ENCODE measurements around the gene GSTM3. TPM values are rescaled to one million over a fixed set of nuclear protein-coding genes. Genes with fewer than 3 reads are reported as not detected.

Gene GSTM3
- total and polyA plus RNA-seq, 2 of the 13 experiments (the other 11 are each of a cell fraction or from before 2014, with no cell fraction given) = 127 to 142 TPM

DNA sequence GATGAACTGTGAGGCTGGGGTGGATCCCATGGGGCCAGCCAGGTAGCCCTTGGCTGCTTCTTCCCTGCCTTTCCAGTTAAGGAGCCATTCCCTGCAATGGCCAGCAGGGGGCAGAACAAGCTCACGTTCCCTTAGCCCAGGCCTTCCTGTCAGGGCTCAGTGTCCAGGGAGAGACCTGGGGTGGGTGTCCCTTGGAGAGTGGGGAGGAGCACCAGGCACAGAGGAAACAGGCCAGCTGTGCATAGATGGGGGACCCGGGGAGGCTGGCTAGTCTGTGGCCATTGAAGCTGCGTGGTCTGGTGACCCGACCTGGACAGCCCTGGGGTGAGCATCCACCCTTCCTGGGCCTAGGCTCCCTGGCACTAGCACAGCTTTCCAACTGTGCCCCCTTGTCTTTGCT lies 36.1 kb upstream of the GSTM3 start (continued):
- TF ChIP-seq, protein P1, sequence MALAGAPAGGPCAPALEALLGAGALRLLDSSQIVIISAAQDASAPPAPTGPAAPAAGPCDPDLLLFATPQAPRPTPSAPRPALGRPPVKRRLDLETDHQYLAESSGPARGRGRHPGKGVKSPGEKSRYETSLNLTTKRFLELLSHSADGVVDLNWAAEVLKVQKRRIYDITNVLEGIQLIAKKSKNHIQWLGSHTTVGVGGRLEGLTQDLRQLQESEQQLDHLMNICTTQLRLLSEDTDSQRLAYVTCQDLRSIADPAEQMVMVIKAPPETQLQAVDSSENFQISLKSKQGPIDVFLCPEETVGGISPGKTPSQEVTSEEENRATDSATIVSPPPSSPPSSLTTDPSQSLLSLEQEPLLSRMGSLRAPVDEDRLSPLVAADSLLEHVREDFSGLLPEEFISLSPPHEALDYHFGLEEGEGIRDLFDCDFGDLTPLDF (CRISPR knock-in tag; IDR thresholded peaks at IDR 0.05) = no peak
- TF ChIP-seq IRF2 (CRISPR knock-in tag; IDR thresholded peaks at IDR 0.05) (peak; percentile 15; the same call in 1 of the 2 replicates), ZNF891 (CRISPR knock-in tag; IDR thresholded peaks at IDR 0.05) (0 out of 2 replicates have a peak, but pooled peaks have one; percentile 13), MED1 (CRISPR knock-in tag; IDR thresholded peaks at IDR 0.05) (peak; percentile 35; the same call in 1 of the 2 replicates), ZNF124 (CRISPR knock-in tag; IDR thresholded peaks at IDR 0.05) (peak; percentile 77; the same call in 1 of the 2 replicates), KLF11 (CRISPR knock-in tag; IDR thresholded peaks at IDR 0.05) (peak; percentile 42; the same call in 1 of the 2 replicates), ZNF292 (CRISPR knock-in tag; IDR thresholded peaks at IDR 0.05; ENCODE audit: borderline replicate concordance, low read depth) (no peak), NPAS2 (CRISPR knock-in tag; IDR thresholded peaks at IDR 0.05; ENCODE audit: borderline replicate concordance) (no peak), ZNF501 (CRISPR knock-in tag; IDR thresholded peaks at IDR 0.05) (0 out of 2 replicates have a peak, but pooled peaks have one; percentile 48), ZNF274 (CRISPR knock-in tag; IDR thresholded peaks at IDR 0.05) (0 out of 2 replicates have a peak, but pooled peaks have one; percentile 24), RCOR2 (CRISPR knock-in tag; IDR thresholded peaks at IDR 0.05) (no peak), BRD4 (CRISPR knock-in tag; IDR thresholded peaks at IDR 0.05) (no peak)
- TF ChIP-seq, protein P2, sequence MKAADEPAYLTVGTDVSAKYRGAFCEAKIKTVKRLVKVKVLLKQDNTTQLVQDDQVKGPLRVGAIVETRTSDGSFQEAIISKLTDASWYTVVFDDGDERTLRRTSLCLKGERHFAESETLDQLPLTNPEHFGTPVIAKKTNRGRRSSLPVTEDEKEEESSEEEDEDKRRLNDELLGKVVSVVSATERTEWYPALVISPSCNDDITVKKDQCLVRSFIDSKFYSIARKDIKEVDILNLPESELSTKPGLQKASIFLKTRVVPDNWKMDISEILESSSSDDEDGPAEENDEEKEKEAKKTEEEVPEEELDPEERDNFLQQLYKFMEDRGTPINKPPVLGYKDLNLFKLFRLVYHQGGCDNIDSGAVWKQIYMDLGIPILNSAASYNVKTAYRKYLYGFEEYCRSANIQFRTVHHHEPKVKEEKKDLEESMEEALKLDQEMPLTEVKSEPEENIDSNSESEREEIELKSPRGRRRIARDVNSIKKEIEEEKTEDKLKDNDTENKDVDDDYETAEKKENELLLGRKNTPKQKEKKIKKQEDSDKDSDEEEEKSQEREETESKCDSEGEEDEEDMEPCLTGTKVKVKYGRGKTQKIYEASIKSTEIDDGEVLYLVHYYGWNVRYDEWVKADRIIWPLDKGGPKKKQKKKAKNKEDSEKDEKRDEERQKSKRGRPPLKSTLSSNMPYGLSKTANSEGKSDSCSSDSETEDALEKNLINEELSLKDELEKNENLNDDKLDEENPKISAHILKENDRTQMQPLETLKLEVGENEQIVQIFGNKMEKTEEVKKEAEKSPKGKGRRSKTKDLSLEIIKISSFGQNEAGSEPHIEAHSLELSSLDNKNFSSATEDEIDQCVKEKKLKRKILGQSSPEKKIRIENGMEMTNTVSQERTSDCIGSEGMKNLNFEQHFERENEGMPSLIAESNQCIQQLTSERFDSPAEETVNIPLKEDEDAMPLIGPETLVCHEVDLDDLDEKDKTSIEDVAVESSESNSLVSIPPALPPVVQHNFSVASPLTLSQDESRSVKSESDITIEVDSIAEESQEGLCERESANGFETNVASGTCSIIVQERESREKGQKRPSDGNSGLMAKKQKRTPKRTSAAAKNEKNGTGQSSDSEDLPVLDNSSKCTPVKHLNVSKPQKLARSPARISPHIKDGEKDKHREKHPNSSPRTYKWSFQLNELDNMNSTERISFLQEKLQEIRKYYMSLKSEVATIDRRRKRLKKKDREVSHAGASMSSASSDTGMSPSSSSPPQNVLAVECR (CRISPR knock-in tag; IDR thresholded peaks at IDR 0.05; ENCODE audit: borderline replicate concordance) = peak; percentile 27; the same call in 1 of the 2 replicates
- TF ChIP-seq, protein P3, sequence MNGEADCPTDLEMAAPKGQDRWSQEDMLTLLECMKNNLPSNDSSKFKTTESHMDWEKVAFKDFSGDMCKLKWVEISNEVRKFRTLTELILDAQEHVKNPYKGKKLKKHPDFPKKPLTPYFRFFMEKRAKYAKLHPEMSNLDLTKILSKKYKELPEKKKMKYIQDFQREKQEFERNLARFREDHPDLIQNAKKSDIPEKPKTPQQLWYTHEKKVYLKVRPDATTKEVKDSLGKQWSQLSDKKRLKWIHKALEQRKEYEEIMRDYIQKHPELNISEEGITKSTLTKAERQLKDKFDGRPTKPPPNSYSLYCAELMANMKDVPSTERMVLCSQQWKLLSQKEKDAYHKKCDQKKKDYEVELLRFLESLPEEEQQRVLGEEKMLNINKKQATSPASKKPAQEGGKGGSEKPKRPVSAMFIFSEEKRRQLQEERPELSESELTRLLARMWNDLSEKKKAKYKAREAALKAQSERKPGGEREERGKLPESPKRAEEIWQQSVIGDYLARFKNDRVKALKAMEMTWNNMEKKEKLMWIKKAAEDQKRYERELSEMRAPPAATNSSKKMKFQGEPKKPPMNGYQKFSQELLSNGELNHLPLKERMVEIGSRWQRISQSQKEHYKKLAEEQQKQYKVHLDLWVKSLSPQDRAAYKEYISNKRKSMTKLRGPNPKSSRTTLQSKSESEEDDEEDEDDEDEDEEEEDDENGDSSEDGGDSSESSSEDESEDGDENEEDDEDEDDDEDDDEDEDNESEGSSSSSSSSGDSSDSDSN (CRISPR knock-in tag; IDR thresholded peaks at IDR 0.05) = peak; percentile 18; the same call in 1 of the 2 replicates
- TF ChIP-seq, protein P4, sequence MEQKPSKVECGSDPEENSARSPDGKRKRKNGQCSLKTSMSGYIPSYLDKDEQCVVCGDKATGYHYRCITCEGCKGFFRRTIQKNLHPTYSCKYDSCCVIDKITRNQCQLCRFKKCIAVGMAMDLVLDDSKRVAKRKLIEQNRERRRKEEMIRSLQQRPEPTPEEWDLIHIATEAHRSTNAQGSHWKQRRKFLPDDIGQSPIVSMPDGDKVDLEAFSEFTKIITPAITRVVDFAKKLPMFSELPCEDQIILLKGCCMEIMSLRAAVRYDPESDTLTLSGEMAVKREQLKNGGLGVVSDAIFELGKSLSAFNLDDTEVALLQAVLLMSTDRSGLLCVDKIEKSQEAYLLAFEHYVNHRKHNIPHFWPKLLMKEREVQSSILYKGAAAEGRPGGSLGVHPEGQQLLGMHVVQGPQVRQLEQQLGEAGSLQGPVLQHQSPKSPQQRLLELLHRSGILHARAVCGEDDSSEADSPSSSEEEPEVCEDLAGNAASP (CRISPR knock-in tag; IDR thresholded peaks at IDR 0.05; ENCODE audit: borderline replicate concordance) = peak; percentile 15; the same call in 1 of the 2 replicates
- TF ChIP-seq, protein P5, sequence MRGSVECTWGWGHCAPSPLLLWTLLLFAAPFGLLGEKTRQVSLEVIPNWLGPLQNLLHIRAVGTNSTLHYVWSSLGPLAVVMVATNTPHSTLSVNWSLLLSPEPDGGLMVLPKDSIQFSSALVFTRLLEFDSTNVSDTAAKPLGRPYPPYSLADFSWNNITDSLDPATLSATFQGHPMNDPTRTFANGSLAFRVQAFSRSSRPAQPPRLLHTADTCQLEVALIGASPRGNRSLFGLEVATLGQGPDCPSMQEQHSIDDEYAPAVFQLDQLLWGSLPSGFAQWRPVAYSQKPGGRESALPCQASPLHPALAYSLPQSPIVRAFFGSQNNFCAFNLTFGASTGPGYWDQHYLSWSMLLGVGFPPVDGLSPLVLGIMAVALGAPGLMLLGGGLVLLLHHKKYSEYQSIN (CRISPR knock-in tag; IDR thresholded peaks at IDR 0.05; ENCODE audit: borderline replicate concordance) = no peak
- TF ChIP-seq, protein P6, sequence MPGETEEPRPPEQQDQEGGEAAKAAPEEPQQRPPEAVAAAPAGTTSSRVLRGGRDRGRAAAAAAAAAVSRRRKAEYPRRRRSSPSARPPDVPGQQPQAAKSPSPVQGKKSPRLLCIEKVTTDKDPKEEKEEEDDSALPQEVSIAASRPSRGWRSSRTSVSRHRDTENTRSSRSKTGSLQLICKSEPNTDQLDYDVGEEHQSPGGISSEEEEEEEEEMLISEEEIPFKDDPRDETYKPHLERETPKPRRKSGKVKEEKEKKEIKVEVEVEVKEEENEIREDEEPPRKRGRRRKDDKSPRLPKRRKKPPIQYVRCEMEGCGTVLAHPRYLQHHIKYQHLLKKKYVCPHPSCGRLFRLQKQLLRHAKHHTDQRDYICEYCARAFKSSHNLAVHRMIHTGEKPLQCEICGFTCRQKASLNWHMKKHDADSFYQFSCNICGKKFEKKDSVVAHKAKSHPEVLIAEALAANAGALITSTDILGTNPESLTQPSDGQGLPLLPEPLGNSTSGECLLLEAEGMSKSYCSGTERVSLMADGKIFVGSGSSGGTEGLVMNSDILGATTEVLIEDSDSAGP (CRISPR knock-in tag; IDR thresholded peaks at IDR 0.05; ENCODE audit: borderline replicate concordance) = peak; percentile 46; the same call in 1 of the 2 replicates

Data from HepG2 (cell line).